IMR-90 (cell line): Measurements from ENCODE around the gene ADGB. TPM values are rescaled to one million over a fixed set of nuclear protein-coding genes. Genes with fewer than 3 reads are reported as not detected.

Source experiments
- ATAC-seq: fragments of 200-7000 bp; cut with Tn5 transposase; 2 replicates; pipeline ENCODE4 v1.9.1; 2020; ENCODE audit warnings: low read depth, mild to moderate bottlenecking, moderate library complexity
- BruUV-seq: library from RNA; stranded (reverse); fragments of 400-500 nt; replicated peaks from 2 replicates; lab custom pipeline; 2021; lab: Mats Ljungman, UMichigan
- CTCF ChIA-PET: fragments of 300-600 bp; formaldehyde crosslinking; extraction: SDS; loops from one replicate; lab custom pipeline; 2021; ENCODE audit warnings: antibody characterized with exemption; lab: Yijun Ruan, JAX
- POLR2A ChIA-PET: fragments of 300-600 bp; sonication (Branson Sonifier 250); formaldehyde crosslinking; loops from one replicate; lab custom pipeline; 2022; ENCODE audit warnings: antibody characterized with exemption; ENCODE audit not compliant: unreplicated experiment; lab: Charles Lee
- DNase-seq: peaks from one replicate; pipeline ENCODE4 v3.0.0; 2013
- H2AFZ ChIP-seq: replicated peaks from 2 replicates; pipeline ENCODE3; 2013; ENCODE audit warnings: low read length, mild to moderate bottlenecking; ENCODE audit not compliant: poor library complexity
- H2AK5ac ChIP-seq: 2 replicates; pipeline ENCODE4 v1.6.1; 2013; ENCODE audit warnings: low read depth, low read length, inconsistent platforms
- H2AK9ac ChIP-seq: replicated peaks from 2 replicates; pipeline ENCODE3; 2013; ENCODE audit warnings: mild to moderate bottlenecking, low read depth, low read length, moderate library complexity; ENCODE audit not compliant: poor library complexity
- H2BK120ac ChIP-seq: 2 replicates; pipeline ENCODE4 v1.6.1; 2013; ENCODE audit warnings: low read depth, low read length, inconsistent platforms
- H2BK15ac ChIP-seq: 3 replicates; pipeline ENCODE4 v1.6.1; 2013; ENCODE audit warnings: low read depth, low read length, inconsistent platforms
- H2BK20ac ChIP-seq: 2 replicates; pipeline ENCODE4 v1.6.1; 2013; ENCODE audit warnings: low read depth, mild to moderate bottlenecking, inconsistent platforms, low read length, moderate library complexity
- H2BK5ac ChIP-seq: 2 replicates; pipeline ENCODE4 v1.6.1; 2013; ENCODE audit warnings: mild to moderate bottlenecking, low read depth, low read length, inconsistent platforms; ENCODE audit not compliant: poor library complexity, severe bottlenecking
- H3K14ac ChIP-seq: replicated peaks from 2 replicates; pipeline ENCODE4 v1.6.1; 2013; ENCODE audit warnings: low read depth, low read length, inconsistent platforms
- H3K18ac ChIP-seq: 2 replicates; pipeline ENCODE4 v1.6.1; 2013; ENCODE audit warnings: low read depth, low read length, control low read depth
- H3K23ac ChIP-seq: 2 replicates; pipeline ENCODE4 v1.6.1; 2013; ENCODE audit warnings: low read depth, low read length, inconsistent platforms
- H3K27ac ChIP-seq: 2 replicates; pipeline ENCODE4 v1.5.1; 2013; ENCODE audit warnings: mild to moderate bottlenecking, control low read depth, low read length; ENCODE audit not compliant: insufficient read depth
- H3K27me3 ChIP-seq: 2 replicates; pipeline ENCODE4 v1.6.1; 2013; ENCODE audit warnings: low read length; ENCODE audit not compliant: control insufficient read depth, insufficient read depth
- H3K36me3 ChIP-seq: 2 replicates; pipeline ENCODE4 v1.6.1; 2013; ENCODE audit warnings: low read length, mixed read lengths; ENCODE audit not compliant: control insufficient read depth, insufficient read depth
- H3K4ac ChIP-seq: 2 replicates; pipeline ENCODE4 v1.6.1; 2013; ENCODE audit warnings: low read depth, low read length, inconsistent platforms
- H3K4me1 ChIP-seq: 2 replicates; pipeline ENCODE4 v1.6.1; 2013; ENCODE audit warnings: low read length, mixed read lengths; ENCODE audit not compliant: control insufficient read depth, insufficient read depth
- H3K4me2 ChIP-seq: 2 replicates; pipeline ENCODE4 v1.6.1; 2013; ENCODE audit warnings: low read depth, mild to moderate bottlenecking, control low read depth, low read length, moderate library complexity
- H3K4me3 ChIP-seq: 2 replicates; pipeline ENCODE4 v1.5.1; 2013; ENCODE audit warnings: low read depth, mild to moderate bottlenecking, control low read depth, low read length, moderate library complexity; ENCODE audit not compliant: insufficient read depth
- H3K56ac ChIP-seq: 2 replicates; pipeline ENCODE4 v1.6.1; 2013; ENCODE audit warnings: low read length, inconsistent platforms; ENCODE audit not compliant: insufficient read depth; ENCODE audit errors: extremely low read depth
- H3K79me1 ChIP-seq, 2 experiments: 2 replicates each; pipeline ENCODE4 v1.6.1; 2013; ENCODE audit warnings: low read length in 2 of 2, inconsistent platforms in 1 of 2, low read depth in 1 of 2
- H3K9ac ChIP-seq: 2 replicates; pipeline ENCODE4 v1.6.1; 2013; ENCODE audit warnings: low read depth, low read length, control low read depth
- H3K9me1 ChIP-seq: 2 replicates; pipeline ENCODE4 v1.6.1; 2013; ENCODE audit warnings: low read length, inconsistent platforms; ENCODE audit not compliant: insufficient read depth
- H3K9me3 ChIP-seq: 2 replicates; pipeline ENCODE4 v1.6.1; 2013; ENCODE audit warnings: low read length; ENCODE audit not compliant: control insufficient read depth, insufficient read depth
- H4K20me1 ChIP-seq: 2 replicates; pipeline ENCODE4 v1.6.1; 2013; ENCODE audit warnings: low read length, inconsistent platforms; ENCODE audit not compliant: insufficient read depth
- H4K5ac ChIP-seq: 2 replicates; pipeline ENCODE4 v1.6.1; 2013; ENCODE audit warnings: mild to moderate bottlenecking, low read depth, low read length, control low read depth
- H4K8ac ChIP-seq, 2 experiments: 2 replicates each; pipeline ENCODE4 v1.6.1; 2013; ENCODE audit warnings: low read depth in 2 of 2, low read length in 2 of 2, control low read depth in 1 of 2, inconsistent platforms in 1 of 2
- H4K91ac ChIP-seq: 2 replicates; pipeline ENCODE4 v1.6.1; 2013; ENCODE audit warnings: low read depth, low read length, inconsistent platforms; ENCODE audit not compliant: insufficient read depth
- CEBPB ChIP-seq: IDR thresholded peaks from 2 replicates; pipeline ENCODE4 v1.6.1; 2012; ENCODE audit warnings: low read depth, low read length, improper control_type of control experiment
- CHD1 ChIP-seq: IDR thresholded peaks from 2 replicates; pipeline ENCODE4 v1.6.1; 2012; ENCODE audit warnings: low read depth, low read length, improper control_type of control experiment
- FOS ChIP-seq: fragments of 150-350 bp; IDR thresholded peaks from 2 replicates; pipeline ENCODE4 v1.6.1; 2016; ENCODE audit warnings: low read depth, low read length
- MAFK ChIP-seq: IDR thresholded peaks from 2 replicates; pipeline ENCODE4 v1.6.1; 2012; ENCODE audit warnings: low read depth, low read length, improper control_type of control experiment
- MXI1 ChIP-seq: IDR thresholded peaks from 2 replicates; pipeline ENCODE4 v1.6.1; 2012; ENCODE audit warnings: low read depth, mild to moderate bottlenecking, low read length, moderate library complexity, borderline replicate concordance
- NFE2L2 ChIP-seq: fragments of 150-350 bp; IDR thresholded peaks from 2 replicates; pipeline ENCODE4 v1.6.1; 2016; ENCODE audit warnings: low read depth, mild to moderate bottlenecking, low read length
- RAD21 ChIP-seq: IDR thresholded peaks from 2 replicates; pipeline ENCODE4 v1.6.1; 2012; ENCODE audit warnings: low read length, improper control_type of control experiment
- SMC3 ChIP-seq: fragments of 150-350 bp; IDR thresholded peaks from 2 replicates; pipeline ENCODE4 v1.6.1; 2016; ENCODE audit warnings: low read depth, mild to moderate bottlenecking, antibody characterized with exemption, low read length, moderate library complexity
- WGBS, 2 experiments: methylation state at CpG; one replicate each; pipeline versions ENCODE4 v1.1.5 to v1.1.7; 2013; ENCODE audit warnings: missing lambda C conversion rate in 2 of 2; ENCODE audit not compliant: insufficient read length in 1 of 2; ENCODE audit errors: extremely low coverage in 2 of 2; 5-methylcytosine and 5-hydroxymethylcytosine counted together
- dilution Hi-C: fragments of 300-500 bp; cut with HindIII; formaldehyde crosslinking; loops from one replicate; pipeline ENCODE4 v1.14.3; 2018; ENCODE audit warnings: low sequenced_read_pairs; ENCODE audit not compliant: unreplicated experiment
- in situ Hi-C: fragments of 300-500 bp; cut with MboI; formaldehyde crosslinking; loops from 3 replicates; pipeline ENCODE4 v1.14.3; 2019; ENCODE audit warnings: low sequenced_read_pairs, inconsistent platforms, mixed read lengths
- intact Hi-C: fragments of 100-400 bp; cut with micrococcal nuclease; formaldehyde crosslinking; loops from 2 replicates; pipeline ENCODE4 v1.10.0; 2022
- polyA plus RNA-seq, 3 experiments: library from polyadenylated mRNA; depleted of rRNA; stranded (reverse); fragments of >200 nt; gene quantifications; 2 replicates each; pipeline ENCODE4 v1.2.3, GENCODE V29; 2012; ENCODE audit warnings: low replicate concordance in 1 of 3
- total RNA-seq: library from RNA; depleted of rRNA; stranded (reverse); fragments of >200 nt; gene quantifications from 2 replicates; pipeline ENCODE4 v1.2.3, GENCODE V29; 2012
- TF ChIP-seq, protein P1 (sequence below): fragments of 150-350 bp; IDR thresholded peaks from 2 replicates; pipeline ENCODE4 v1.6.1; 2017; ENCODE audit warnings: mild to moderate bottlenecking, antibody characterized with exemption, low read length, low read depth
- TF ChIP-seq, protein P2 (sequence below): fragments of 150-350 bp; IDR thresholded peaks from 2 replicates; pipeline ENCODE4 v1.6.1; 2016; ENCODE audit warnings: low read depth, mild to moderate bottlenecking, low read length, moderate library complexity, borderline replicate concordance
- TF ChIP-seq, protein P3 (sequence below): conservative IDR thresholded peaks from 2 replicates; pipeline ENCODE4 v1.5.1; 2012; ENCODE audit warnings: mild to moderate bottlenecking, low read depth, low read length, improper control_type of control experiment

Gene ADGB
- total and polyA plus RNA-seq, 2 of the 4 experiments (the other 2 are of a cell fraction) = not detected

GRCh38 chr6:146594495-146594894, 4.3 kb upstream of the ADGB start:
- Histone ChIP-seq H3K36me3 (no peaks in the 10 kb centered on the region), H3K56ac (no peak overlapping the region), H2BK5ac (no peak overlapping the region), H3K14ac (no peak overlapping the region), H4K91ac (no peak overlapping the region), H3K4me3 (no peak overlapping the region), H2BK15ac (no peak overlapping the region), H3K9me3 (no peaks in the 10 kb centered on the region), H3K27ac (no peak overlapping the region), H2BK120ac (no peak overlapping the region), H3K9ac (no peak overlapping the region), H3K4ac (no peak overlapping the region), H2AFZ (no peak overlapping the region), H4K8ac (no peak overlapping the region), H2AK5ac (no peak overlapping the region), H3K9me1 (no peaks in the 10 kb centered on the region), H3K4me2 (no peak overlapping the region), H3K23ac (no peak overlapping the region), H2AK9ac (no peak overlapping the region), H2BK20ac (no peak overlapping the region), H3K79me1 (no peaks in the 10 kb centered on the region), H3K18ac (no peak overlapping the region), H3K27me3 (peaks cover 3% of the 10 kb centered on the region; the same call in 1 of the 2 replicates), H4K20me1 (no peaks in the 10 kb centered on the region), H3K4me1 (no peaks in the 10 kb centered on the region), H4K5ac (no peak overlapping the region)
- dilution Hi-C loops (no loop called here), intact Hi-C loops (no loop called here), in situ Hi-C loops (no loop called here)
- no CpG with 5 or more reads among the region's 1 CpG for WGBS, 2 experiments
- POLR2A ChIA-PET = no interaction called here
- no peak for DNase-seq
- CTCF ChIA-PET = no interaction called here
- no peak for ATAC-seq
- no TSS peak for BruUV-seq
- TF ChIP-seq, protein P1, sequence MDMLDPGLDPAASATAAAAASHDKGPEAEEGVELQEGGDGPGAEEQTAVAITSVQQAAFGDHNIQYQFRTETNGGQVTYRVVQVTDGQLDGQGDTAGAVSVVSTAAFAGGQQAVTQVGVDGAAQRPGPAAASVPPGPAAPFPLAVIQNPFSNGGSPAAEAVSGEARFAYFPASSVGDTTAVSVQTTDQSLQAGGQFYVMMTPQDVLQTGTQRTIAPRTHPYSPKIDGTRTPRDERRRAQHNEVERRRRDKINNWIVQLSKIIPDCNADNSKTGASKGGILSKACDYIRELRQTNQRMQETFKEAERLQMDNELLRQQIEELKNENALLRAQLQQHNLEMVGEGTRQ = no peak
- no peak for TF ChIP-seq CEBPB
- no peak for TF ChIP-seq MXI1
- TF ChIP-seq MAFK = no peak
- TF ChIP-seq, protein P2, sequence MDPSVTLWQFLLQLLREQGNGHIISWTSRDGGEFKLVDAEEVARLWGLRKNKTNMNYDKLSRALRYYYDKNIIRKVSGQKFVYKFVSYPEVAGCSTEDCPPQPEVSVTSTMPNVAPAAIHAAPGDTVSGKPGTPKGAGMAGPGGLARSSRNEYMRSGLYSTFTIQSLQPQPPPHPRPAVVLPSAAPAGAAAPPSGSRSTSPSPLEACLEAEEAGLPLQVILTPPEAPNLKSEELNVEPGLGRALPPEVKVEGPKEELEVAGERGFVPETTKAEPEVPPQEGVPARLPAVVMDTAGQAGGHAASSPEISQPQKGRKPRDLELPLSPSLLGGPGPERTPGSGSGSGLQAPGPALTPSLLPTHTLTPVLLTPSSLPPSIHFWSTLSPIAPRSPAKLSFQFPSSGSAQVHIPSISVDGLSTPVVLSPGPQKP = no peak
- no peak for TF ChIP-seq FOS
- no peak for TF ChIP-seq CHD1
- TF ChIP-seq, protein P3, sequence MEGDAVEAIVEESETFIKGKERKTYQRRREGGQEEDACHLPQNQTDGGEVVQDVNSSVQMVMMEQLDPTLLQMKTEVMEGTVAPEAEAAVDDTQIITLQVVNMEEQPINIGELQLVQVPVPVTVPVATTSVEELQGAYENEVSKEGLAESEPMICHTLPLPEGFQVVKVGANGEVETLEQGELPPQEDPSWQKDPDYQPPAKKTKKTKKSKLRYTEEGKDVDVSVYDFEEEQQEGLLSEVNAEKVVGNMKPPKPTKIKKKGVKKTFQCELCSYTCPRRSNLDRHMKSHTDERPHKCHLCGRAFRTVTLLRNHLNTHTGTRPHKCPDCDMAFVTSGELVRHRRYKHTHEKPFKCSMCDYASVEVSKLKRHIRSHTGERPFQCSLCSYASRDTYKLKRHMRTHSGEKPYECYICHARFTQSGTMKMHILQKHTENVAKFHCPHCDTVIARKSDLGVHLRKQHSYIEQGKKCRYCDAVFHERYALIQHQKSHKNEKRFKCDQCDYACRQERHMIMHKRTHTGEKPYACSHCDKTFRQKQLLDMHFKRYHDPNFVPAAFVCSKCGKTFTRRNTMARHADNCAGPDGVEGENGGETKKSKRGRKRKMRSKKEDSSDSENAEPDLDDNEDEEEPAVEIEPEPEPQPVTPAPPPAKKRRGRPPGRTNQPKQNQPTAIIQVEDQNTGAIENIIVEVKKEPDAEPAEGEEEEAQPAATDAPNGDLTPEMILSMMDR = no peak
- TF ChIP-seq RAD21 = no peak
- no peak for TF ChIP-seq NFE2L2
- TF ChIP-seq SMC3 = no peak
